Nephron (organoid): ENCODE data around the gene HIPK3.

Source experiments
- H3K27ac Mint-ChIP-seq, 3 experiments: 2 replicates each; pipeline ENCODE4 v1.8.0; 2020; ENCODE audit warnings: mixed read lengths in 3 of 3, mild to moderate bottlenecking in 2 of 3, moderate library complexity in 1 of 3
- H3K27me3 Mint-ChIP-seq: 2 replicates; pipeline ENCODE4 v1.8.0; 2021; ENCODE audit warnings: low read depth, mild to moderate bottlenecking, moderate library complexity, mixed read lengths
- H3K36me3 Mint-ChIP-seq: 2 replicates; pipeline ENCODE4 v1.8.0; 2020; ENCODE audit warnings: low read depth, mixed read lengths
- H3K4me1 Mint-ChIP-seq: 2 replicates; pipeline ENCODE4 v1.8.0; 2020; ENCODE audit warnings: mixed read lengths
- H3K4me3 Mint-ChIP-seq, 3 experiments: 2 replicates each; pipeline ENCODE4 v1.8.0; 2020; ENCODE audit warnings: mild to moderate bottlenecking in 3 of 3, mixed read lengths in 3 of 3, moderate library complexity in 2 of 3
- H3K9me3 Mint-ChIP-seq: 2 replicates; pipeline ENCODE4 v1.8.0; 2020; ENCODE audit warnings: mixed read lengths
- CTCF ChIP-seq, 3 experiments: fragments of 200-600 bp; sonication (generic); IDR thresholded peaks; one replicate each; pipeline ENCODE4 v1.5.0; 2021; ENCODE audit warnings: antibody characterized with exemption in 3 of 3; ENCODE audit not compliant: unreplicated experiment in 3 of 3

The HIPK3 gene

GRCh38 chr11:33347490-33348125 is 90.4 kb downstream of the HIPK3 start:
- H3K27me3 Mint-ChIP-seq, result no peaks in the 10 kb centered on the region
- H3K36me3 Mint-ChIP-seq, result peaks cover 51% of the 10 kb centered on the region
- H3K27ac Mint-ChIP-seq, result no peak overlapping the region
- H3K9me3 Mint-ChIP-seq, result no peaks in the 10 kb centered on the region
- H3K4me3 Mint-ChIP-seq, result no peak overlapping the region
- no peak for TF ChIP-seq CTCF (IDR thresholded peaks at IDR 0.05; ENCODE audit: unreplicated experiment in 3 of 3)
- no peaks in the 10 kb centered on the region for H3K4me1 Mint-ChIP-seq

- Mint-ChIP-seq H3K9me3 (no peaks in the 10 kb centered on the region), H3K27me3 (no peaks in the 10 kb centered on the region), H3K27ac (no peak overlapping the region), H3K4me3 (no peak overlapping the region), H3K36me3 (peaks cover 58% of the 10 kb centered on the region), H3K4me1 (no peaks in the 10 kb centered on the region)
- no peak for TF ChIP-seq CTCF (IDR thresholded peaks at IDR 0.05; ENCODE audit: unreplicated experiment in 3 of 3)
These were observed 93.1 kb downstream of the HIPK3 start for GRCh38 chr11:33350287-33350686.

- Mint-ChIP-seq H3K4me3 (no peak overlapping the region), H3K9me3 (no peaks in the 10 kb centered on the region), H3K27me3 (no peaks in the 10 kb centered on the region), H3K36me3 (peaks cover 5% of the 10 kb centered on the region), H3K27ac (no peak overlapping the region), H3K4me1 (no peaks in the 10 kb centered on the region)
- TF ChIP-seq CTCF (IDR thresholded peaks at IDR 0.05; ENCODE audit: unreplicated experiment in 3 of 3), result no peak
These were observed 101.1 kb downstream of the HIPK3 start for GRCh38 chr11:33358150-33358831.

- Mint-ChIP-seq H3K36me3 (no peaks in the 10 kb centered on the region), H3K4me1 (no peaks in the 10 kb centered on the region), H3K9me3 (no peaks in the 10 kb centered on the region), H3K27me3 (no peaks in the 10 kb centered on the region), H3K27ac (no peak overlapping the region), H3K4me3 (no peak overlapping the region)
- TF ChIP-seq CTCF (IDR thresholded peaks at IDR 0.05; ENCODE audit: unreplicated experiment in 3 of 3), result no peak
These were observed 103.5 kb downstream of the HIPK3 start for GRCh38 chr11:33360642-33361041.

GRCh38 chr11:33362051-33362910 is 105.1 kb downstream of the HIPK3 start:
- Mint-ChIP-seq H3K36me3 (no peaks in the 10 kb centered on the region), H3K27me3 (no peaks in the 10 kb centered on the region)
- peak; percentile 63 to 73 (median 65) for TF ChIP-seq CTCF (IDR thresholded peaks at IDR 0.05; ENCODE audit: unreplicated experiment in 3 of 3)

More at GRCh38 chr11:33362051-33362910, 105.1 kb downstream of the HIPK3 start:
- H3K27ac Mint-ChIP-seq, result no peak overlapping the region
- H3K9me3 Mint-ChIP-seq, result no peaks in the 10 kb centered on the region
- H3K4me1 Mint-ChIP-seq, result no peaks in the 10 kb centered on the region
- no peak overlapping the region for H3K4me3 Mint-ChIP-seq
